ENCODE measurements around the gene SHOC2. TPM values are rescaled to one million over a fixed set of nuclear protein-coding genes. Genes with fewer than 3 reads are reported as not detected.
A peak's percentile ranks its signal among the peaks of the same experiment; 100 is the strongest.

The SHOC2 gene
- total and polyA plus RNA-seq, 2 of the 8 experiments (the other 6 are each of a cell fraction or from before 2014, with no cell fraction given) = 7.6 to 28.2 TPM

GRCh38 chr10:110871298-110872084 lies 47.9 kb upstream of the SHOC2 start, which contains the start of gene PDCD4 (continued):
- no peak for TF ChIP-seq HDAC2 (IDR thresholded peaks at IDR 0.05; ENCODE audit: borderline replicate concordance in 1 of 2, low read depth in 2 of 2, low read length in 2 of 2)
- peak; percentile 72 to 94 for TF ChIP-seq POLR2A (IDR thresholded peaks at IDR 0.05; ENCODE audit: control extremely low read depth in 1 of 2, low read depth in 2 of 2, low read length in 2 of 2)
- peak; percentile 85 for TF ChIP-seq TAF1 (IDR thresholded peaks at IDR 0.05; ENCODE audit: low read depth, low read length)
- TF ChIP-seq ASH2L (IDR thresholded peaks at IDR 0.05; ENCODE audit: low read length) = peak; percentile 82
- peak; percentile 90 for TF ChIP-seq RFX5 (IDR thresholded peaks at IDR 0.05; ENCODE audit: borderline replicate concordance, low read depth, low read length)
- TF ChIP-seq KDM4A (IDR thresholded peaks at IDR 0.05; ENCODE audit: low read depth, low read length, severe bottlenecking) = no peak
- TF ChIP-seq TEAD4 (IDR thresholded peaks at IDR 0.05; ENCODE audit: low read depth, low read length) = no peak
- no peak for TF ChIP-seq CREB1 (IDR thresholded peaks at IDR 0.05)
- TF ChIP-seq BACH1 (IDR thresholded peaks at IDR 0.05; ENCODE audit: low read length) = no peak
- peak; percentile 26; the same call in 1 of the 2 replicates for TF ChIP-seq USF2 (IDR thresholded peaks at IDR 0.05; ENCODE audit: low read length)
- no peak for TF ChIP-seq ATF3 (IDR thresholded peaks at IDR 0.05; ENCODE audit: insufficient read depth, low read depth, low read length)
- TF ChIP-seq SAP30 (IDR thresholded peaks at IDR 0.05; ENCODE audit: insufficient read depth, insufficient replicate concordance, low read length) = no peak
- no peak for TF ChIP-seq CTCF (IDR thresholded peaks at IDR 0.05; ENCODE audit: control extremely low read depth in 1 of 3, insufficient read depth in 1 of 3, low read depth in 1 of 3, low read length in 3 of 3)
- no peak for TF ChIP-seq HDAC6 (IDR thresholded peaks at IDR 0.05; ENCODE audit: low read depth, low read length)
- no peak for TF ChIP-seq CBX5 (IDR thresholded peaks at IDR 0.05; ENCODE audit: low read depth, low read length)
- TF ChIP-seq RAD21 (IDR thresholded peaks at IDR 0.05 in 1 of 2, conservative IDR thresholded peaks at IDR 0.05 in 1 of 2; ENCODE audit: low read depth in 2 of 2, low read length in 2 of 2) = no peak
- TF ChIP-seq JUND (IDR thresholded peaks at IDR 0.05; ENCODE audit: low read length) = no peak
- TF ChIP-seq SRF (IDR thresholded peaks at IDR 0.05; ENCODE audit: low read depth, low read length) = no peak

Measured in H1 (cell line).